Measurements from ENCODE around the gene INHA. TPM values are rescaled to one million over a fixed set of nuclear protein-coding genes. Genes with fewer than 3 reads are reported as not detected.

INHA gene
- total RNA-seq, 2 experiments from 2014 or later, result not detected

GRCh38 chr2:219593154-219593553 lies 21.0 kb downstream of the INHA start:
- H3K36me3 Mint-ChIP-seq, result no peaks in the 10 kb centered on the region
- peaks cover 6% of the 10 kb centered on the region for H3K27me3 Mint-ChIP-seq
- peaks cover under 1% of the 10 kb centered on the region for H3K4me1 Mint-ChIP-seq (ENCODE audit: low read depth)
- ChIA-PET POLR2A (no interaction called here), CTCF (interaction anchor here (0.6 kb wide), 1 partner anchor 33 kb away, joined by 3 read pairs; no protein-coding TSS in a partner anchor)
- no peak for DNase-seq
- H3K27ac Mint-ChIP-seq, result no peak overlapping the region
- H3K4me3 Mint-ChIP-seq, result no peak overlapping the region
- H3K9me3 Mint-ChIP-seq, result no peaks in the 10 kb centered on the region
- intact Hi-C loops (cut with micrococcal nuclease), result no loop called here

GRCh38 chr2:219595256-219595655 lies 23.1 kb downstream of the INHA start:
- ChIA-PET POLR2A (no interaction called here), CTCF (interaction anchor here (1.0 kb wide), 1 partner anchor 46 kb away, joined by 3 read pairs; no protein-coding TSS in a partner anchor)
- H3K27me3 Mint-ChIP-seq, result peaks cover 4% of the 10 kb centered on the region
- H3K4me1 Mint-ChIP-seq (ENCODE audit: low read depth), result peaks cover 10% of the 10 kb centered on the region
- no peaks in the 10 kb centered on the region for H3K36me3 Mint-ChIP-seq
- intact Hi-C loops (cut with micrococcal nuclease), result no loop called here
- H3K9me3 Mint-ChIP-seq, result no peaks in the 10 kb centered on the region
- no peak for DNase-seq
- H3K4me3 Mint-ChIP-seq, result no peak overlapping the region
- no peak overlapping the region for H3K27ac Mint-ChIP-seq

- DNase-seq, result no peak
- Mint-ChIP-seq H3K4me1 (ENCODE audit: low read depth) (peaks cover 10% of the 10 kb centered on the region), H3K27ac (peak overlapping the region; percentile 93), H3K36me3 (peaks cover 6% of the 10 kb centered on the region), H3K27me3 (peaks cover 4% of the 10 kb centered on the region), H3K4me3 (peak overlapping the region; percentile 88), H3K9me3 (no peaks in the 10 kb centered on the region)
- CTCF ChIA-PET, result interaction anchor here (0.7 to 3.3 kb wide), 9 partner anchors 36 to 195 kb away, joined by 3 to 21 read pairs (median 4); partner anchors contain the start of genes CHPF and TMEM198
- POLR2A ChIA-PET, result interaction anchor here (0.9 to 1.6 kb wide), 3 partner anchors 54 to 209 kb away, joined by 4 to 8 read pairs (median 6); partner anchors contain the start of genes CHPF, DNPEP, GMPPA and TMEM198
- intact Hi-C loops (cut with micrococcal nuclease), result loop anchor here (1.0 kb wide), 5 partner anchors 45 to 209 kb away; partner anchors contain the start of genes CHPF and GMPPA
These were observed 24.9 kb downstream of the INHA start for GRCh38 chr2:219596954-219597551.

GRCh38 chr2:219597552-219598307 lies 25.6 kb downstream of the INHA start, which contains the start of gene STK11IP:
Gene STK11IP (plus strand): TSS chr2:219597857. CDS start chr2:219598120, 263 bp downstream.
- POLR2A ChIA-PET, result interaction anchor here (0.8 to 1.6 kb wide), 5 partner anchors 13 to 343 kb away, joined by 3 to 8 read pairs (median 4); partner anchors contain the start of genes CHPF, DNPEP, GMPPA and TMEM198

GRCh38 chr2:219598308-219599078 lies 26.4 kb downstream of the INHA start:
- CTCF ChIA-PET, result interaction anchor here (1.5 to 3.3 kb wide), 2 partner anchors 44 to 57 kb away, joined by 5 to 21 read pairs; no protein-coding TSS in a partner anchor
- intact Hi-C loops (cut with micrococcal nuclease), result loop anchor here (2.0 kb wide), 1 partner anchor 44 kb away; no protein-coding TSS in a partner anchor
- Mint-ChIP-seq H3K27ac (peak overlapping the region; percentile 93), H3K4me1 (ENCODE audit: low read depth) (peaks cover 10% of the 10 kb centered on the region), H3K4me3 (peak overlapping the region; percentile 88), H3K27me3 (peaks cover 4% of the 10 kb centered on the region), H3K36me3 (peaks cover 9% of the 10 kb centered on the region), H3K9me3 (no peaks in the 10 kb centered on the region)
- POLR2A ChIA-PET, result interaction anchor here (0.8 to 1.6 kb wide), 4 partner anchors 12 to 344 kb away, joined by 3 to 8 read pairs (median 4); partner anchors contain the start of genes CHPF, GMPPA and TMEM198
- no peak for DNase-seq

More at GRCh38 chr2:219597552-219598307, 25.6 kb downstream of the INHA start, which contains the start of gene STK11IP:
- intact Hi-C loops (cut with micrococcal nuclease), result loop anchor here (1.0 to 2.0 kb wide), 6 partner anchors 45 to 209 kb away; partner anchors contain the start of genes CHPF and GMPPA
- CTCF ChIA-PET, result interaction anchor here (0.7 to 3.3 kb wide), 9 partner anchors 37 to 195 kb away, joined by 3 to 21 read pairs (median 4); partner anchors contain the start of genes CHPF and TMEM198
- DNase-seq, result peak; percentile 96
- Mint-ChIP-seq H3K4me3 (peak within 1 kb of the TSS; percentile 88), H3K27me3 (peaks cover 4% of the 10 kb centered on the region), H3K9me3 (no peaks in the 10 kb centered on the region), H3K4me1 (ENCODE audit: low read depth) (peaks cover 10% of the 10 kb centered on the region), H3K36me3 (peaks cover 9% of the 10 kb centered on the region), H3K27ac (peak within 1 kb of the TSS; percentile 93)

GRCh38 chr2:219603771-219604170 lies 31.7 kb downstream of the INHA start:
- POLR2A ChIA-PET, result no interaction called here
- H3K4me3 Mint-ChIP-seq, result no peak overlapping the region
- H3K27ac Mint-ChIP-seq, result no peak overlapping the region
- no peak for DNase-seq
- intact Hi-C loops (cut with micrococcal nuclease), result no loop called here
- peaks cover 3% of the 10 kb centered on the region for H3K4me1 Mint-ChIP-seq (ENCODE audit: low read depth)
- peaks cover 33% of the 10 kb centered on the region for H3K36me3 Mint-ChIP-seq
- no peaks in the 10 kb centered on the region for H3K9me3 Mint-ChIP-seq
- H3K27me3 Mint-ChIP-seq, result no peaks in the 10 kb centered on the region
- CTCF ChIA-PET, result interaction anchor here (1.5 kb wide), 1 partner anchor 74 kb away, joined by 3 read pairs; no protein-coding TSS in a partner anchor

GRCh38 chr2:219605607-219605954 lies 33.5 kb downstream of the INHA start:
- DNase-seq, result no peak
- Mint-ChIP-seq H3K4me3 (no peak overlapping the region), H3K9me3 (no peaks in the 10 kb centered on the region), H3K4me1 (ENCODE audit: low read depth) (no peaks in the 10 kb centered on the region), H3K36me3 (peaks cover 33% of the 10 kb centered on the region), H3K27me3 (no peaks in the 10 kb centered on the region), H3K27ac (no peak overlapping the region)
- ChIA-PET POLR2A (no interaction called here), CTCF (no interaction called here)
- intact Hi-C loops (cut with micrococcal nuclease), result no loop called here

GRCh38 chr2:219607931-219608330 lies 35.8 kb downstream of the INHA start:
- DNase-seq, result no peak
- POLR2A ChIA-PET, result no interaction called here
- Mint-ChIP-seq H3K27ac (no peak overlapping the region), H3K9me3 (no peaks in the 10 kb centered on the region), H3K4me1 (ENCODE audit: low read depth) (peaks cover 6% of the 10 kb centered on the region), H3K36me3 (peaks cover 28% of the 10 kb centered on the region), H3K4me3 (no peak overlapping the region), H3K27me3 (no peaks in the 10 kb centered on the region)
- intact Hi-C loops (cut with micrococcal nuclease), result no loop called here
- CTCF ChIA-PET, result no interaction called here

GRCh38 chr2:219608399-219608964 lies 36.4 kb downstream of the INHA start:
- no peak for DNase-seq

GRCh38 chr2:219609149-219609750 lies 37.1 kb downstream of the INHA start:
- intact Hi-C loops (cut with micrococcal nuclease), result no loop called here
- Mint-ChIP-seq H3K9me3 (no peaks in the 10 kb centered on the region), H3K4me1 (ENCODE audit: low read depth) (peaks cover 6% of the 10 kb centered on the region), H3K27ac (no peak overlapping the region), H3K4me3 (no peak overlapping the region), H3K27me3 (no peaks in the 10 kb centered on the region), H3K36me3 (peaks cover 26% of the 10 kb centered on the region)
- no peak for DNase-seq
- POLR2A ChIA-PET, result no interaction called here
- CTCF ChIA-PET, result no interaction called here

More at GRCh38 chr2:219608399-219608964, 36.4 kb downstream of the INHA start:
- Mint-ChIP-seq H3K4me1 (ENCODE audit: low read depth) (peaks cover 6% of the 10 kb centered on the region), H3K27me3 (no peaks in the 10 kb centered on the region), H3K27ac (no peak overlapping the region), H3K4me3 (no peak overlapping the region), H3K36me3 (peaks cover 28% of the 10 kb centered on the region), H3K9me3 (no peaks in the 10 kb centered on the region)
- ChIA-PET CTCF (no interaction called here), POLR2A (no interaction called here)
- intact Hi-C loops (cut with micrococcal nuclease), result no loop called here

GRCh38 chr2:219611306-219611705 lies 39.2 kb downstream of the INHA start:
- no peak overlapping the region for H3K4me3 Mint-ChIP-seq
- ChIA-PET POLR2A (interaction anchor here (1.0 kb wide), 1 partner anchor 13 kb away, joined by 3 read pairs; no protein-coding TSS in a partner anchor), CTCF (no interaction called here)
- H3K27me3 Mint-ChIP-seq, result no peaks in the 10 kb centered on the region
- H3K36me3 Mint-ChIP-seq, result peaks cover 13% of the 10 kb centered on the region
- no peak for DNase-seq
- H3K4me1 Mint-ChIP-seq (ENCODE audit: low read depth), result peaks cover 6% of the 10 kb centered on the region
- intact Hi-C loops (cut with micrococcal nuclease), result no loop called here
- no peaks in the 10 kb centered on the region for H3K9me3 Mint-ChIP-seq
- no peak overlapping the region for H3K27ac Mint-ChIP-seq
